NCI-H345 treated with DMSO at 0.1 percent for 48 hours (cell line): ENCODE results near the gene TECPR2.
A peak's percentile ranks its signal among the peaks of the same experiment; 100 is the strongest.
"Not testable (repeated sequence)": the region's sequence is repeated elsewhere in the genome, so short reads cannot be mapped to it uniquely, and the experiment has no call there.

ENCODE experiments used
- DNase-seq: peaks from one replicate; lab custom pipeline; 2025; ENCODE audit not compliant: unreplicated experiment; lab: John Stamatoyannopoulos, UW

The TECPR2 gene

GRCh38 chr14:102362545-102363181 is at the start of gene TECPR2, which contains the start of gene CINP:
TECPR2 (plus strand) TSS chr14:102362941; CDS start chr14:102376722, 13,781 bp downstream.
CINP (minus strand) TSS chr14:102362890; CDS start chr14:102362851, 39 bp downstream.
- peak; percentile 89 for DNase-seq

- peak; percentile 76 for DNase-seq
These were observed 48.3 kb upstream of the TECPR2 start for GRCh38 chr14:102314242-102315011.

GRCh38 chr14:102315121-102315520 is 47.6 kb upstream of the TECPR2 start:
- no peak for DNase-seq

- no peak for DNase-seq
These were observed 46.4 kb upstream of the TECPR2 start for GRCh38 chr14:102316338-102316742.

GRCh38 chr14:102316743-102317563 is 45.8 kb upstream of the TECPR2 start:
- DNase-seq: peak; percentile 69

GRCh38 chr14:102317564-102318248 is 45.0 kb upstream of the TECPR2 start:
- DNase-seq: no peak

GRCh38 chr14:102318781-102319276 is 43.9 kb upstream of the TECPR2 start:
- DNase-seq: no peak

GRCh38 chr14:102319351-102320032 is 43.2 kb upstream of the TECPR2 start, which contains the start of gene ZNF839:
ZNF839 (plus strand) TSS chr14:102319746; CDS start chr14:102319766, 20 bp downstream.
- peak; percentile 82 for DNase-seq

GRCh38 chr14:102320033-102320660 is 42.6 kb upstream of the TECPR2 start:
- DNase-seq: no peak

GRCh38 chr14:102320671-102321455 is 41.9 kb upstream of the TECPR2 start:
- no peak for DNase-seq

- no peak for DNase-seq
These were observed 41.0 kb upstream of the TECPR2 start for GRCh38 chr14:102321456-102322422.

- DNase-seq: no peak
These were observed 39.6 kb upstream of the TECPR2 start for GRCh38 chr14:102323102-102323501.

- DNase-seq: no peak
These were observed 36.9 kb upstream of the TECPR2 start for GRCh38 chr14:102325791-102326345.

- DNase-seq: no peak
These were observed 36.2 kb upstream of the TECPR2 start for GRCh38 chr14:102326583-102326982.

- DNase-seq: not testable (repeated sequence)
These were observed 33.4 kb upstream of the TECPR2 start for GRCh38 chr14:102329381-102329780.

GRCh38 chr14:102330806-102331205 is 31.9 kb upstream of the TECPR2 start:
- no peak for DNase-seq

GRCh38 chr14:102333390-102333789 is 29.4 kb upstream of the TECPR2 start:
- no peak for DNase-seq
